ENCODE measurements around the gene PARD3.

The PARD3 gene

GRCh38 chr10:34107626-34108516 lies 707.2 kb downstream of the PARD3 start:
- no peak for TF ChIP-seq POLR2AphosphoS5 (IDR thresholded peaks at IDR 0.05; ENCODE audit: low read depth, low read length)
- TF ChIP-seq, protein P1, sequence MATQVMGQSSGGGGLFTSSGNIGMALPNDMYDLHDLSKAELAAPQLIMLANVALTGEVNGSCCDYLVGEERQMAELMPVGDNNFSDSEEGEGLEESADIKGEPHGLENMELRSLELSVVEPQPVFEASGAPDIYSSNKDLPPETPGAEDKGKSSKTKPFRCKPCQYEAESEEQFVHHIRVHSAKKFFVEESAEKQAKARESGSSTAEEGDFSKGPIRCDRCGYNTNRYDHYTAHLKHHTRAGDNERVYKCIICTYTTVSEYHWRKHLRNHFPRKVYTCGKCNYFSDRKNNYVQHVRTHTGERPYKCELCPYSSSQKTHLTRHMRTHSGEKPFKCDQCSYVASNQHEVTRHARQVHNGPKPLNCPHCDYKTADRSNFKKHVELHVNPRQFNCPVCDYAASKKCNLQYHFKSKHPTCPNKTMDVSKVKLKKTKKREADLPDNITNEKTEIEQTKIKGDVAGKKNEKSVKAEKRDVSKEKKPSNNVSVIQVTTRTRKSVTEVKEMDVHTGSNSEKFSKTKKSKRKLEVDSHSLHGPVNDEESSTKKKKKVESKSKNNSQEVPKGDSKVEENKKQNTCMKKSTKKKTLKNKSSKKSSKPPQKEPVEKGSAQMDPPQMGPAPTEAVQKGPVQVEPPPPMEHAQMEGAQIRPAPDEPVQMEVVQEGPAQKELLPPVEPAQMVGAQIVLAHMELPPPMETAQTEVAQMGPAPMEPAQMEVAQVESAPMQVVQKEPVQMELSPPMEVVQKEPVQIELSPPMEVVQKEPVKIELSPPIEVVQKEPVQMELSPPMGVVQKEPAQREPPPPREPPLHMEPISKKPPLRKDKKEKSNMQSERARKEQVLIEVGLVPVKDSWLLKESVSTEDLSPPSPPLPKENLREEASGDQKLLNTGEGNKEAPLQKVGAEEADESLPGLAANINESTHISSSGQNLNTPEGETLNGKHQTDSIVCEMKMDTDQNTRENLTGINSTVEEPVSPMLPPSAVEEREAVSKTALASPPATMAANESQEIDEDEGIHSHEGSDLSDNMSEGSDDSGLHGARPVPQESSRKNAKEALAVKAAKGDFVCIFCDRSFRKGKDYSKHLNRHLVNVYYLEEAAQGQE (IDR thresholded peaks at IDR 0.05; ENCODE audit: insufficient read depth in 1 of 2, low read depth in 2 of 2, low read length in 2 of 2) = no peak
- TF ChIP-seq SIN3A (IDR thresholded peaks at IDR 0.05; ENCODE audit: borderline replicate concordance, insufficient read depth, low read length) = no peak
- no peak for TF ChIP-seq TAF1 (IDR thresholded peaks at IDR 0.05; ENCODE audit: borderline replicate concordance, insufficient read depth, low read length)

- TF ChIP-seq SIN3A (IDR thresholded peaks at IDR 0.05; ENCODE audit: borderline replicate concordance, insufficient read depth, low read length) (no peak), FOXP2 (optimal IDR thresholded peaks at IDR 0.05; ENCODE audit: borderline replicate concordance, extremely low read depth, extremely low read length, insufficient read depth) (no peak), POLR2AphosphoS5 (IDR thresholded peaks at IDR 0.05; ENCODE audit: low read depth, low read length) (no peak), TAF1 (IDR thresholded peaks at IDR 0.05; ENCODE audit: borderline replicate concordance, insufficient read depth, low read length) (no peak)
- TF ChIP-seq, protein P1 (IDR thresholded peaks at IDR 0.05; ENCODE audit: insufficient read depth in 1 of 2, low read depth in 2 of 2, low read length in 2 of 2) = no peak
Measured at GRCh38 chr10:34106356-34106885, 708.7 kb downstream of the PARD3 start.

DNA sequence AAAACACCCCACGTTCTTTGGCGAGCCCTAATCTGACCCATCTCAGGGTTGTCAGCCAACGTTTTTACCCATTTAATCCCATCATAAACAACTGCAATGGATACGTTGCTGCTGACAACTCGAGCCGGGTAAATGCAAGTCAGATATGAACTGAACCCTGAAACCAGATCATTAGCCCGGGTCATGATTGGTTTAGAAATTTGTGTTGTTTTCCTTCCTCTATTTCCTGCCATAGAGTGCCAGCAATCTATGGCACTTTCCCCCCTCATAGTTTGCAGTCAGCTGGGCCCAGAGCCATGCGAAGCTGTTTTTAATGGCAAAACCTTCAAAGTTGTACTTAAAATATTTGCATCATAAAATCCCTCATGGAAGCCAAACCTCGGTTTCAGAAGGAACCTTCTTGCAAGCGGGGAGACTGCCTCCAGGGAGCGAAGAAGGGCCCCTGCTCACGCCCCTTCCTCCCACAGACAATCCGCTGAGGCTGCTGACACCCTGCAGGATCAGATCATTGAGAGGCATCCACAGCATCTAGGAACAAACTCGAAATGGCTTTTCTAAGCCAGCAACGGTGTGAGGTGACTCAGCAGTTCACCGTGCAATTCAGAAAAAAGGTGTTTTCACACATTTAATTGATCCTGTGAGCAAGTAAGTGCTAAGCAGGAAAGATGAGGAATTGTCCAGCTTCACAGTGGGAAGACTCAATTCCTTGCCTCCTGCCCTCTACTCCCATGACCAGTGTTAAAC lies 710.1 kb downstream of the PARD3 start:
- TF ChIP-seq TAF1 (IDR thresholded peaks at IDR 0.05; ENCODE audit: borderline replicate concordance, insufficient read depth, low read length) = no peak
- no peak for TF ChIP-seq SIN3A (IDR thresholded peaks at IDR 0.05; ENCODE audit: borderline replicate concordance, insufficient read depth, low read length)
- no peak for TF ChIP-seq FOXP2 (optimal IDR thresholded peaks at IDR 0.05; ENCODE audit: borderline replicate concordance, extremely low read depth, extremely low read length, insufficient read depth)
- TF ChIP-seq, protein P1 (IDR thresholded peaks at IDR 0.05; ENCODE audit: insufficient read depth in 1 of 2, low read depth in 2 of 2, low read length in 2 of 2) = no peak
- no peak for TF ChIP-seq POLR2AphosphoS5 (IDR thresholded peaks at IDR 0.05; ENCODE audit: low read depth, low read length)

DNA sequence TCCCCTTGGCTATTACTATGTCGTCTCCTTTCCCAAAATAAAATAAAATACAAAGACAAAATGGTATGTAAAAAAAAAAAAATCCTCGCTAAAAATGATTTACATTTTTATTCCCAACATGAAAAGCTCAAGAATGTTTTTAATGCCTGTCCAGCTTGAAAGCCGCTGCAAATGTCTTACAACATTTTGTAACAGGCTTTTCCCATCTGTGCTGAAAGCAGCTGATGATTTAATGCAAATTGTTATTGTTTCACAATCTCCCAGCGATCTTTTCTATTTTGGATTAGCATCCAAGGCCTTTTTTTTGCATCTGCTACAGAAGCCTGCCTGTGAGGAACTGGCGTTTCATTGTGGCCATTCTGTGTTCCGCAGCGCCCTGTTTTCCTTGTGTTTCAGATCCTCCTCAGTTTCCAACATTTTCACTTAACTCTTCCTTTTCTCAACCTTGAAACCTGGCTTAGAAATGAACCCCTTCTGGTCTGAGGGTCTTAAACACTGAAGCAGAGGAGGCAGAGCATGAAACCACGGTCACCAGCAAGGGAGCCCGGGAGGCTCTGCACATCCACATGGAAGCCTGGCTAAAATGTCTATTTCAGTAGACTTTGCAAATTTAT lies 712.1 kb downstream of the PARD3 start:
- no peak for TF ChIP-seq POLR2AphosphoS5 (IDR thresholded peaks at IDR 0.05; ENCODE audit: low read depth, low read length)
- TF ChIP-seq, protein P1 (IDR thresholded peaks at IDR 0.05; ENCODE audit: insufficient read depth in 1 of 2, low read depth in 2 of 2, low read length in 2 of 2) = no peak
- no peak for TF ChIP-seq FOXP2 (optimal IDR thresholded peaks at IDR 0.05; ENCODE audit: borderline replicate concordance, extremely low read depth, extremely low read length, insufficient read depth)
- no peak for TF ChIP-seq TAF1 (IDR thresholded peaks at IDR 0.05; ENCODE audit: borderline replicate concordance, insufficient read depth, low read length)
- no peak for TF ChIP-seq SIN3A (IDR thresholded peaks at IDR 0.05; ENCODE audit: borderline replicate concordance, insufficient read depth, low read length)
